ENCODE measurements around the gene METTL6.

Gene METTL6

DNA sequence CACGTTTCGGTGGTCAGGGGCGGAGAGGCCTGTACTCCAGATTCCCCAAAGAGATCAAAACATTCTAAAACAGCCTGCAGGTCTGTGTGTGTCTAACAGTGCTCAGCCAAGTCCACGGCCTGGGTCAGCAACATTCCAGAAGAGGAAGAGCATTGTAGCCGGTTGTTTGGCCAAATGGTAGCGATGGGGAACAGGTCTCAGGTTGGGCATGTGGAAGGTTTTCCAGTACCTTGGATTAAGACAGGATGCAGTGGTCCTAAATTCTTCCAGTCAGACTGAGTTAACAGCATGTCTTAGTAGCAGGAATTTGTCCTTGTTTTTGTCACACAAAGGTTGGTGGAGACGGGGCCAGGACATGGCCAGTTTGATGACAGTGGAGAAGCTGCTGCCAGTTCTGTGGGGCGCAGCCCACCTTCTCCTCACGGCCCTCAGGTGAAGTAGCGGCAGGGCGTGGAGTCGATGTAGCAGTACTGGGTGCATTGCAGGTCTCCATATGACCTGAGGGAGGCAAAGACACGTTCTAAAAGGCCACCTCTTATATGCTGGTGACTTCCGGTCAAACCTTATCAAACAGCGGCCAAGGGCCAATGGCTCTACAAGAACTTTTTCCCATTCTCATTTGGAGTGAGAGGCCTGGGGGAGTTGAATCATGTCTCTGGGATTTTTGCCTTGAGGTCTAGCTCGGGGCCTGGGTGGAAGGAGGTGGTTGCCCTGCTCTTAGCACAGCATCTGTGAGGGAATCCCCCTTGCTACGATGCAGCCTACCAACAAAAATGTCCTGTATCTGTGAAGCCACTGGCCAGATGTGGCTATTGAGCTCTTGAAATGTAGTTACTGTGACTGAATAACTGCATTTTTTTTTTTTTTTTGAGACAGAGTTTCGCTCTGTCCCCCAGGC lies 24.1 kb upstream of the METTL6 start:
- no peak for DNase-seq (ENCODE audit: low read depth)
- TF ChIP-seq CTCF (IDR thresholded peaks at IDR 0.05; ENCODE audit: insufficient read depth, low read depth, low read length, missing control alignments): no peak
- H3K4me3 ChIP-seq (ENCODE audit: low read length): no peak overlapping the region

GRCh38 chr3:15450438-15451215 lies 23.3 kb upstream of the METTL6 start:
- no peak for DNase-seq (ENCODE audit: low read depth)
- no peak overlapping the region for H3K4me3 ChIP-seq (ENCODE audit: low read length)
- no peak for TF ChIP-seq CTCF (IDR thresholded peaks at IDR 0.05; ENCODE audit: insufficient read depth, low read depth, low read length, missing control alignments)

- DNase-seq (ENCODE audit: low read depth): no peak
- TF ChIP-seq CTCF (IDR thresholded peaks at IDR 0.05; ENCODE audit: insufficient read depth, low read depth, low read length, missing control alignments): no peak
- no peak overlapping the region for H3K4me3 ChIP-seq (ENCODE audit: low read length)
Measured at GRCh38 chr3:15449489-15450224, 22.3 kb upstream of the METTL6 start.

- no peak for TF ChIP-seq CTCF (IDR thresholded peaks at IDR 0.05; ENCODE audit: insufficient read depth, low read depth, low read length, missing control alignments)
- no peak for DNase-seq (ENCODE audit: low read depth)
- no peak overlapping the region for H3K4me3 ChIP-seq (ENCODE audit: low read length)
Measured at GRCh38 chr3:15443826-15444524, 16.6 kb upstream of the METTL6 start.

- no peak overlapping the region for H3K4me3 ChIP-seq (ENCODE audit: low read length)
- no peak for TF ChIP-seq CTCF (IDR thresholded peaks at IDR 0.05; ENCODE audit: insufficient read depth, low read depth, low read length, missing control alignments)
- DNase-seq (ENCODE audit: low read depth): peak; percentile 77
Measured at GRCh38 chr3:15440891-15441290, 13.5 kb upstream of the METTL6 start.

- no peak for TF ChIP-seq CTCF (IDR thresholded peaks at IDR 0.05; ENCODE audit: insufficient read depth, low read depth, low read length, missing control alignments)
- peak; percentile 45 for DNase-seq (ENCODE audit: low read depth)
- H3K4me3 ChIP-seq (ENCODE audit: low read length): no peak overlapping the region
Measured at GRCh38 chr3:15439476-15439875, 12.1 kb upstream of the METTL6 start.

Data from epithelial cell of esophagus (primary cell).